Measurements from ENCODE around the gene CACNA1B. TPM values are rescaled to one million over a fixed set of nuclear protein-coding genes. Genes with fewer than 3 reads are reported as not detected.
"Not testable (repeated sequence)": the region's sequence is repeated elsewhere in the genome, so short reads cannot be mapped to it uniquely, and the experiment has no call there.

Gene CACNA1B
- polyA plus RNA-seq, 1 of the 3 experiments (the other 2 are of a cell fraction), result 0.03 TPM

- H3K27ac ChIP-seq (ENCODE audit: low read depth in 2 of 2, low read length in 1 of 2), result no peak overlapping the region
- no peaks in the 10 kb centered on the region for H3K9me3 ChIP-seq
- no peaks in the 10 kb centered on the region for H3K27me3 ChIP-seq (ENCODE audit: insufficient read depth)
- POLR2A ChIA-PET, result no interaction called here
- peaks cover 0 to 13% of the 10 kb centered on the region in 2 experiments; a peak in 1 of 4 replicates for H3K4me1 ChIP-seq (ENCODE audit: control insufficient read depth in 1 of 2, insufficient read depth in 2 of 2, low read depth in 1 of 2, low read length in 1 of 2)
- H3K9me2 ChIP-seq, result no peaks in the 10 kb centered on the region
- CTCF ChIA-PET, result no interaction called here
- H2AFZ ChIP-seq (ENCODE audit: low read depth), result no peak overlapping the region
- H3K79me2 ChIP-seq (ENCODE audit: insufficient read depth), result no peaks in the 10 kb centered on the region
- no peak overlapping the region for H3K4me2 ChIP-seq
- H3K4me3 ChIP-seq (ENCODE audit: low read depth in 2 of 2, low read length in 1 of 2), result no peak overlapping the region
- TF ChIP-seq RFX5 (IDR thresholded peaks at IDR 0.05; ENCODE audit: low read length) (no peak), TAF1 (IDR thresholded peaks at IDR 0.05; ENCODE audit: borderline replicate concordance, low read depth, low read length) (no peak), NRF1 (IDR thresholded peaks at IDR 0.05; ENCODE audit: low read depth, low read length) (no peak), ELF1 (IDR thresholded peaks at IDR 0.05) (no peak), FOXJ3 (CRISPR knock-in tag; IDR thresholded peaks at IDR 0.05) (no peak), YY1 (IDR thresholded peaks at IDR 0.05; ENCODE audit: low read depth) (no peak), TEAD4 (IDR thresholded peaks at IDR 0.05; ENCODE audit: borderline replicate concordance, insufficient read depth) (no peak)
- no peak overlapping the region for H3K9ac ChIP-seq
- no peaks in the 10 kb centered on the region for H3F3A ChIP-seq (replicated peaks; ENCODE audit: insufficient read depth)
- no peaks in the 10 kb centered on the region for H3K36me3 ChIP-seq (replicated peaks in 1 of 2; ENCODE audit: control insufficient read depth in 1 of 2, insufficient read depth in 2 of 2, low read length in 1 of 2)
- no peaks in the 10 kb centered on the region for H4K20me1 ChIP-seq (ENCODE audit: insufficient read depth)
- no peak for DNase-seq
- WGBS (ENCODE audit: low lambda C conversion rate), result 59% methylated on average over 8 of the region's 10 CpGs
These were observed 4.9 kb downstream of the CACNA1B start for GRCh38 chr9:137882506-137882821.

- H3K27ac ChIP-seq (ENCODE audit: low read depth in 2 of 2, low read length in 1 of 2); H2AFZ ChIP-seq (ENCODE audit: low read depth); H3F3A ChIP-seq (replicated peaks; ENCODE audit: insufficient read depth); POLR2A ChIA-PET; H4K20me1 ChIP-seq (ENCODE audit: insufficient read depth); H3K9me2 ChIP-seq; H3K9ac ChIP-seq; H3K4me3 ChIP-seq (ENCODE audit: low read depth in 2 of 2, low read length in 1 of 2); H3K9me3 ChIP-seq; H3K36me3 ChIP-seq (replicated peaks in 1 of 2; ENCODE audit: control insufficient read depth in 1 of 2, insufficient read depth in 2 of 2, low read length in 1 of 2); CTCF ChIA-PET; H3K79me2 ChIP-seq (ENCODE audit: insufficient read depth); H3K27me3 ChIP-seq (ENCODE audit: insufficient read depth); H3K4me1 ChIP-seq (ENCODE audit: control insufficient read depth in 1 of 2, insufficient read depth in 2 of 2, low read depth in 1 of 2, low read length in 1 of 2); H3K4me2 ChIP-seq; DNase-seq: not testable (repeated sequence)
- WGBS (ENCODE audit: low lambda C conversion rate), result no CpG with 5 or more reads among the region's 6 CpGs
These were observed 6.4 kb downstream of the CACNA1B start for GRCh38 chr9:137883977-137884376.

GRCh38 chr9:137884547-137884946 lies 7.0 kb downstream of the CACNA1B start:
- H3K36me3 ChIP-seq (replicated peaks in 1 of 2; ENCODE audit: control insufficient read depth in 1 of 2, insufficient read depth in 2 of 2, low read length in 1 of 2); H4K20me1 ChIP-seq (ENCODE audit: insufficient read depth); DNase-seq; H3F3A ChIP-seq (replicated peaks; ENCODE audit: insufficient read depth); H3K4me1 ChIP-seq (ENCODE audit: control insufficient read depth in 1 of 2, insufficient read depth in 2 of 2, low read depth in 1 of 2, low read length in 1 of 2); H3K9me2 ChIP-seq; H3K27ac ChIP-seq (ENCODE audit: low read depth in 2 of 2, low read length in 1 of 2); CTCF ChIA-PET; H3K4me3 ChIP-seq (ENCODE audit: low read depth in 2 of 2, low read length in 1 of 2); H3K9me3 ChIP-seq; H3K9ac ChIP-seq; H2AFZ ChIP-seq (ENCODE audit: low read depth); POLR2A ChIA-PET; H3K27me3 ChIP-seq (ENCODE audit: insufficient read depth); H3K79me2 ChIP-seq (ENCODE audit: insufficient read depth); H3K4me2 ChIP-seq: not testable (repeated sequence)
- TF ChIP-seq REST (IDR thresholded peaks at IDR 0.05; ENCODE audit: low read depth, low read length), result peak; percentile 52; the same call in 1 of the 2 replicates
- 44% methylated on average over 4 of the region's 7 CpGs for WGBS (ENCODE audit: low lambda C conversion rate)

- H3K4me3 ChIP-seq (ENCODE audit: low read depth in 2 of 2, low read length in 1 of 2); H3K9ac ChIP-seq; H3K36me3 ChIP-seq (replicated peaks in 1 of 2; ENCODE audit: control insufficient read depth in 1 of 2, insufficient read depth in 2 of 2, low read length in 1 of 2); DNase-seq; H3K27me3 ChIP-seq (ENCODE audit: insufficient read depth); H3F3A ChIP-seq (replicated peaks; ENCODE audit: insufficient read depth); H3K9me2 ChIP-seq; POLR2A ChIA-PET; H3K9me3 ChIP-seq; H3K4me2 ChIP-seq; H4K20me1 ChIP-seq (ENCODE audit: insufficient read depth); CTCF ChIA-PET; H3K4me1 ChIP-seq (ENCODE audit: control insufficient read depth in 1 of 2, insufficient read depth in 2 of 2, low read depth in 1 of 2, low read length in 1 of 2); H3K79me2 ChIP-seq (ENCODE audit: insufficient read depth); H3K27ac ChIP-seq (ENCODE audit: low read depth in 2 of 2, low read length in 1 of 2); H2AFZ ChIP-seq (ENCODE audit: low read depth): not testable (repeated sequence)
- 64% methylated on average over 6 of the region's 12 CpGs for WGBS (ENCODE audit: low lambda C conversion rate)
These were observed 7.5 kb downstream of the CACNA1B start for GRCh38 chr9:137885121-137885520.

GRCh38 chr9:137888621-137889020 lies 11.0 kb downstream of the CACNA1B start:
- DNase-seq; CTCF ChIA-PET; POLR2A ChIA-PET; H3K4me3 ChIP-seq (ENCODE audit: low read depth in 2 of 2, low read length in 1 of 2); H3K9me2 ChIP-seq; H3K27me3 ChIP-seq (ENCODE audit: insufficient read depth); H4K20me1 ChIP-seq (ENCODE audit: insufficient read depth); H3K4me2 ChIP-seq; H3F3A ChIP-seq (replicated peaks; ENCODE audit: insufficient read depth); H3K9me3 ChIP-seq; H3K36me3 ChIP-seq (replicated peaks in 1 of 2; ENCODE audit: control insufficient read depth in 1 of 2, insufficient read depth in 2 of 2, low read length in 1 of 2); H3K4me1 ChIP-seq (ENCODE audit: control insufficient read depth in 1 of 2, insufficient read depth in 2 of 2, low read depth in 1 of 2, low read length in 1 of 2); H3K79me2 ChIP-seq (ENCODE audit: insufficient read depth); H2AFZ ChIP-seq (ENCODE audit: low read depth); H3K27ac ChIP-seq (ENCODE audit: low read depth in 2 of 2, low read length in 1 of 2); H3K9ac ChIP-seq: not testable (repeated sequence)
- 73% methylated on average over 3 of the region's 12 CpGs for WGBS (ENCODE audit: low lambda C conversion rate)

Measured in SK-N-SH (cell line).